Measurements from ENCODE around the gene DGLUCY.
"Not testable (repeated sequence)": the region's sequence is repeated elsewhere in the genome, so short reads cannot be mapped to it uniquely, and the experiment has no call there.

The DGLUCY gene

DNA sequence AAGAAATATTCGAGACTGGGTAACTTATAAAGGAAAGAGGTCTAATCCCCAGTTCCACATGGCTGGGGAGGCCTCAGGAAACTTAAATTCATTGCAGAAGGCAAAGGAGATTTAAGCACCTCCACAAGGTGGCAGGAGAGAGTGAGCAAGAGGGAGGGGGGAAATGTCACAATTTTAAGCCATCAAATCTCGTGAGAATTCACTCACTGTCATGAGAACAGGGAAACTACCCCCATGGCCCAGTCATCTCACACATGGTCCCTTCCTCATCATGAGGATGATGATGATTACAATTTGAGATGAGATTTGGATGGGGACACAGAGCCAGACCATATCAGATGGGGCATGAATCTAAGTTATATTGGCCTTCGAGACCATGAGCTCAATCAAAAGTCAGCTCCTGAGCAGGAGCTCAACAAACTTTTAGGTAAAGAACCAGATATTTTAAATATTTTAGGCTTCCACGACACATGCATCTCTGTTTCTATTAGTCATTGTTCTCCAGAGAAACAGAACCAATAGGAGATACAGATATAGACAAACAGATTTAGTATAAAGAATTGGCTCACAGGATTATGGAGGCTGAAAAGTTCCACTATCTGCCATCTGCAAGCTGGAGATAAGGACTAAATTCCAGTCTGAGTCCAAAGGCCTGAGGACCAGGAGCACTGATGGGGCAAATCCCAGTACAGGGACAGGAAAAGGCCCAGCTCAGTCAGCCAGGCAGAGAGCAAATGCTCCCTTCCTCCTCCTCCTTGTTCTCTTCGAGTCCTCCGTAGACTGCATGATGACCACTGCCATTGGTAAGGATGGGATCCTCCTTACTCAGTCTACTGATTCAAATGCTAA, 24.9 kb downstream of the DGLUCY start:
- peak; percentile 54 to 67 (median 64) for DNase-seq

DNA sequence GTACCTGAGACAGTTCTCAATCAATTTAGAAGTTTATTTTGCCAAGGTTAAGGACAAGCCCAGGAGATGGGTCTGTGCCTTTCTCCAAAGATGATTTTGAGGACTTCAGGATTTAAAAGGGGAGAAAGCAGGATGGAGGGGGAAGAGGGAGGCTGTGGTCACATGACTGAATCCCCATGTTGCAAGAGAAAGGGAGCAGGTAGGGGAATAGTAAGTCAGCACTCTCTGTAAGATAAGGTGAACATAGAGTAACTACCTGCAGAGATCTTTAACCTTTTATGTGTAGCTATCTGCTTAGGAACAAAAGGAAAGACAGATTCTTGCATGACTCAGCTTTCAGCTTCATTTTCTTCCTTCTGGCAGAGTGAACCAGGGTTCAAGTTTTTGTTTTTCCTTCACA, 25.9 kb downstream of the DGLUCY start:
- no peak for DNase-seq

DNA sequence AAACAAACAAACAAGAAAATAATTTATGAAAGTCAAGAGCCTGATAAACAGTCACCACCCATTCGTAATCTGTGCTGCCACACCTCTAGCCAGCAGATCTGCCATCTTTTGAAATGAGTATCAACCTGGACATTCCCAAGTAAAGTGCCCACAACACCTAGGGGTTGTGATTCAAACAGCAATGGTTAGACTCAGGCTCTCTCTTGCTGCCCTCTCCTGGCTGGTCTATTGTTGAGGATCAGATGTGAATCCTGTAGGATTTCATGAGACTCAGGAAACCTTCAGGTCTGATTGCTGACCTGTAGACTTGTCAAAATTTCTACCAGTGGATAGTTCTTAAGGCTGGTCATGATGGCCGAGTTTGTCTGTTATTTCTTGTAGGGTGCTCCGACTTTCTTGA, 26.8 kb downstream of the DGLUCY start:
- DNase-seq = peak in 1 of 4 experiments; percentile 14

DNA sequence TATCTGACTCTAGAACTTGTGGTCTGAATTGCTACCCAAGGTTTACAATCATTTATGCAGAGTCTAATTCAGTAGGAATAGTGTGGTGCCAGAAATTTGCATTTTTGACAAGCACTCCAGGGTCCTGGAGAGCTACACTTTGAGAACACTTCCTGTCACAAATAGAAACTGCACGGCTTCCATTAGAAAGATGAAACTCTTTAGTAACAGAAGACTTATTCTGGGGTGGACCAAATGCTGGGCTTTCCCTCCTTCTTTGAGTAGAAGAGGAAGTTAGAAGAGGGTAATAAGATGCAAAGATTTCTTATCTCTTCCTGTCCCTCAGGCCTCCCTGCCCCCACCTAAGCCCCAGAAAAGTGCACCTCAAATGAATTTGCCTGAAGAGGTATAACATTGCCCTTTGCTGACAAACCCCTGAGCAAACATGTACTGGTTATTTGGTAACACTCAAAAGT, 28.4 kb downstream of the DGLUCY start:
- peak in 2 of 4 experiments; percentile 10 to 21 for DNase-seq

DNA sequence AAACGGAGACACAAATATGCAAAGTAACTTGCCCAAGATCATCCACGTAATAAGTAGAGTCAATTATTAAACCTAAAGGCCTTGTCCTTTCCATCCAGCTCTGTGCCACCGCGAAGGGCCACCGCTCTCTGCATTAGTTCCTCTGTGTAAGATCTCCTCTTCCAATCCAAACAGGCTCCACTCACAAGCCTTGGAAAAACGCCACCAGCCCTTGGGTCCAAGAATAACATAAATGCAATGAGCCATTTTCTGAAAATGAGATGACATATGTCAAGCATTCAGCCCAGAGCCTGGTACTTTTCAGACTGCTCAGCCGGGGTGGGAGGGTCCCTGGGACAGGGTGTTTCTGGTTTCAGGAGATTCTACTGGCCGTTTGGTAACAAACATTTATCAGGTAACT, 30.0 kb downstream of the DGLUCY start:
- DNase-seq = no peak

DNA sequence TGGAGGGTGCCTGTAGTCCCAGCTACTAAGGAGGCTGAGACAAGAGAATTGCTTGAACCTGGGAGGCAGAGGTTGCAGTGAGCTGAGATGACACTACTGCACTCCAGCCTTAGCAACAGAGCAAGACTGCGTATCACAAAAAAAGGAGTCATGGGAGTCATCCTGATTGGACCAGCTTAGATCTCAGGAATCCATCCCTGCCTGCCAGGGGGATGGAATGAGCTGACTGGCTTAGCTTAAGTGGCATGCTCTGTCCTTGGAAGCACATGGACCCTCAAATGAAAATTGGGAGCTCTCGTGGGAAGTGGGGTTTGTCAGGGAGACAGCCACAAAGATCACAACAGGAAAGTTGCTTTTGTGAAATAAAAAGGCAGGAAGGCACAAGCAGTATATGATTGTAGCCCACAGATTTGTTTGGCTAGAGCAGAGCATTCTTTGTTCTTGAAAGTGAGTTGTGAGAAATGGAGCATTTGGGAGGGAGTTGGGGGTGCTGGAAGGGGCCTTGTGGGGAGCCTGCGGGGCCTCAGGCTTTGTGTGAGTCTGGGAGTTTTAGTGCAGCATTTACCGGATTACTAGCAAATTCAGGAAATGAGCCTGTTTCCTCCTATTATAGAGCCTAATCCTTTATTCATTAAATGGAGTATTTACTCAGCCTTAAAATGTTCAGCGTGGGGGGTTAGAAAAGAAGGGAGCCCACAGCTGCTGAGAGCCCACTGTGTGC, 30.7 kb downstream of the DGLUCY start:
- DNase-seq = no peak

DNA sequence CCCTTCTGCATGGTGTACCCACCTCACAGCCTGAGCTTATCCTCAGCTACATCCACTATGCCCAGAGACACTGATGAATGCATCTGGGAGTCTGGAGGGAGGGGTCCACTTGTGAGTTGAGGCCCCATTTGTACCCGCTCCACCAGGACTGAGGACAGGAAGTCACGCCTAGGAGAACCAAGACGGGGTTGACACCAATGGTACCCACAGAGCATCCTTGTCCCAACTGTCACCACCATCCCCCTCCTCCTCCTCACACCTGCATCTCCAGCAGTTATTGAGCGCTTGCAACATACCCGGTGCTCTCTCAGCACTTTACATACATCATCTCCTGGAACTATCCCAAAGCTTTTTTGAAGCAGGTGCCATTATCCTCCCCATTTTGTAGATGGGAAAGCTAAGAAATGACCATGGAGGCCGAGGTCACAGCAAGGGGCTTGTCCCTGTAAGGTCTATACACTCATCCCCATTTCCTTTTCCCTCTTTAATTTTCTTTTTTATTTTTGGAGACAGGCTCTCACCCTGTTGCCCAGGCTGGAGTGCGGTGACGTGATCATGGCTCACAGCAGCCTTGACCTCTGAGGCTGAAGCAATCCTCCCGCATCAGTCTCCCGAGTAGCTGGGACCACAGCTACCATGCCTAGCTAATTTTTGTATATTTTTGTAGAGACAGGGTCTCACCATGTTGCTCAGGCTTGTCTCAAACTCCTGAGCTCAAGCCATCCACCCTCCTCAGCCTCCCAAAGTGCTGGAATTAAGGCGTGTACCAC, 31.7 kb downstream of the DGLUCY start:
- DNase-seq = no peak

DNA sequence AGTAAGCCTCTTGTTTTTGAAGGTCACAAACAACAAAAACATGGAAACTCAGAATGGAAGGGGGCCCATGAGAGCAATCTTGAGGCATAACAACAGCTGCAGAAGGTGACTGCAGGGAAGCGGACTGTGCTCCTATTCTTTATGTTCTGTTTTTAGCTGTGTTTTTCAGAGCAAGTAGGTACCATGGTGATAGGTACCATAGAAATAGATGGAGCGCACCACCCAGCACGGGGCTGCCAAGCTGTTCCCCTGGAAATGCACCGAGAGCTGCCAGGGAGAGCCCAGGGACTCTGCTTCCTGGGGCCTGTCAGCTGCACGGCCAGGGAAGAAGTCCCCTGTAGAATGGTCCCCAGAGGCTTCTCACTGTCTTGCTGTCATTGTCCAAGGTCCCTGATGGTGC, 32.8 kb downstream of the DGLUCY start:
- no peak for DNase-seq

DNA sequence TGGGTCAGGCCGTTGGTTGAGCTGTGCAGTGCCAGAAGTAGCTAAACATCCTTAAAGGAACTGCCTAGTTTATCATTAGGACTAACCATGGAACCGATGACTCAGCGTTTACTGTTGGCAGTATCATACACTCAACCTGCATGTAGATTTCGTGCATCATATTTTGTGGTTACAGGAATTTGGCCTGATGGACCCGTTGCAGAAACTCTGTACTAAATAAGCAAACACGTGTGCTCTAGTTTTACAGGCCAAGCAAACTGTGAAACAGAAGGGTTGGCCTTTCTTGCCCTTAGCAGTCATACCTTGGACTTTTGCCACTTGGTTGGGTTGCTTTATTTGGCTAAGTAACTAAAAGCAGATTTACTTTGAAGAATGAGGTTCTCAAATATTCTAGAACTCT, 35.6 kb downstream of the DGLUCY start:
- DNase-seq = no peak

DNA sequence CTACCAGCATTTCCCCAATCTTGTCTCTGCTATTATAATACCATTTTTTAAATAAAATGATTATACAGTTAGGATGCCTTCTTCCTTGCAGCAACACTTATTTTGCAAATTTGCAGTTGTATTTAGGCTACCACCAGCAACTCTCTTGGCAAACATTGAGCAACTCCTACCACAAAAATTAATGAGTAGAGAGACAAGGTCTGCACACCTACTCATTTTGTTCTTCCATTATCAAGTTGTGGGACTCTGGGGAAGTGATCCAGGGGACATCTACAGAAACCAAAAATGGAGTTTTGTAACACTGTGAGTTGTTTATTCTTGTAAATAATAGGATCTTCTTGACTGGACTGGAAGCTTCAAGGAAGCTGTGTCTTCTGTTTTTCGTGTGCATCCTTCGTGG, 38.6 kb downstream of the DGLUCY start:
- peak in 1 of 4 experiments; percentile 8 for DNase-seq

DNA sequence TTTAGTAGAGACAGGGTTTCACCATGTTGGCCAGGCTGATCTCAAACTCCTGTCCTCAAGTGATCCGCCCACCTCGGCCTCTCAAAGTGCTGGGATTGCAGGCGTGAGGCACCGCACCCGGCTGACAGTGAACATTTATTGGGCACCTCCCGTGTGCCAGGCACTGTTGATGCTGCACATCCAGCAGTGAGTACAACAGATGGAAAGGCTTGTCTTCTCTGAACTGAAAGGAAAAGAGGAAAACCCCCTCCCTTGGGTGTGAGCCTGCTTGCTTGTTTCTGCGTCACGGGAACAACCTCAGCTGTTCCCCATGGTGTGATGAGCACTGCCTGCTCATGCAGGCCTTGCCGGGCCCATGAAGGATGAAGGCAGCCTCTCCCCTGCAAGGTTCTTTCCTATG, 39.5 kb downstream of the DGLUCY start:
- no peak for DNase-seq

DNA sequence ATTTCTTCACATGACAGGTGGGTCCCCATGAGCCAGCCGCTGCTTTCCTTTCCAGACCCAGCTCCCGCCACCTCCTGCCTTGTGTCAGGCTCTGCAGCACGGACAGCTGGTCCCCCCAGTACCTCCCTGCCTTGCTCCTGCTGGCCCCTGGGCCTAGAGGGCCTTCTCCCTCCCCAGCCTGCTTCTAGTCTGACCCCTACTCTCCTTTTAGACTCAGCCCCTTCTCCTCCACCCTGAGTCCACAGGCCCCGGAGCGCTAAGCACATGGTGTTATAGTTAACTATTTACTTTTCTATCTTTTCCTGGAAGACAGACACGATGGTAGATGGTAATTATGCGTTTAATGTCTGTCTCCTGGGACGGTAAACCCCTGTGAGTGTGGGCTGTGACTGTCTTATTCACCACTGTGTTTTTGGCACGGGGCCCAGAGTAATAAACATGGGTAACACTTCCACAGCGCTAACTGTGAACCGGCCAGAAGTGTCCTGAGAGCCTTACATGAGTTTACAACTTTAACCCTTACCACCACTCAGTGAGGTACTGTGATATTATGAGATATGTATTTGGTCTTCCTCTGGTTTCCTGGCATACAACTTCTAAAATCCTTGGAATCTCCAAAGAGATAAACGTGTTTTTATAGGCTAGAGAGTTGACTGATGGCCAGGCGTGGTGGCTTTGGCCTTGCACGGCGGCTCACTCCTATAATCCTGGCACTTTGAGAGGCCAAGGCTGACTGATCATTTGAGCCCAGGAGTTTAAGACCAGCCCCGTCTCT, 41.2 kb downstream of the DGLUCY start:
- DNase-seq = no peak

DNA sequence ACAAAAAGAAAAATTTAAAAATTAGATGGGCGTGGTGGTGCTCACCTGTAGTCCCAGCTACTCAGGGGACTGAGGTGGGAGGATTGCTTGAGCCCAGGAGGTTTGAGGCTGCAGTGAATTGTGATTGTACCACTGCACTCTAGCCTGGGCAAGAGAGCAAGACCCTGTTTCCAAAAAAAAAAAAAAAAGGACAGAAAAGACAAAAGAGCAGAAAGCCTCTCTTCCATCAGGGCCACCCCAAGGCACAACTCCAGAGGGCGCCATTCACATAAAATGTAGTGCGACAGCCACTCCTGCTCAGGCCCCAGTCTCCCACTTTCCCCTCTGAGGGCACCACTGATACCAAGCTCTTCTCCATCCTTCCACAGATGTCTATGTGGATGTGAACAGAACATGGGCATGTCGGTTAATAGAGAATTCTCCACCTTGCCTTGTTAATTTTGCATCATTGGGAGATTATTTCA, 41.8 kb downstream of the DGLUCY start:
- no peak for DNase-seq

DNA sequence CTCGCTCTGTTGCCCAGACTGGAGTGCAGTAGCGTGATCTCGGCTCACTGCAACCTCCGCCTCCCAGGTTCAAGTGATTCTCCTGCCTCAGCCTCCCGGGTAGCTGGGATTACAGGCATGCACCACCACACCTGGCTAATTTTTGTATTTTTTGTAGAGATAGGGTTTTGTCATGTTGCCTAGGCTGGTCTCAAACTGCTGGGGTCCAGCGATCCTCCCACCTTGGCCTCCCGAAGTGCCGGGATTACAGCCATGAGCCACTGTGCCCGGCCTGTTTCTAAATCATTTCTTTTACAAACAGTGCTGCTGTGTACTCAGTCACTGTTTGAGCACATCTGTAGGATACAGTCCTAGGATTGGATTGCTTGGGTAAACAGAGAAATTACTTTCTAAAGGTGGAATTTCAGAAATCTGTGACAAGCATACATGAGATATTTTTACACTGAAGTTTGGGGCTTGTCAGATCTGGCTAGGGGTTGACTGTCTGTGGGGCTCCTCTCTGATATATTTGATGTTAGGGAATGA, 42.3 kb downstream of the DGLUCY start:
- DNase-seq = not testable (repeated sequence)

DNA sequence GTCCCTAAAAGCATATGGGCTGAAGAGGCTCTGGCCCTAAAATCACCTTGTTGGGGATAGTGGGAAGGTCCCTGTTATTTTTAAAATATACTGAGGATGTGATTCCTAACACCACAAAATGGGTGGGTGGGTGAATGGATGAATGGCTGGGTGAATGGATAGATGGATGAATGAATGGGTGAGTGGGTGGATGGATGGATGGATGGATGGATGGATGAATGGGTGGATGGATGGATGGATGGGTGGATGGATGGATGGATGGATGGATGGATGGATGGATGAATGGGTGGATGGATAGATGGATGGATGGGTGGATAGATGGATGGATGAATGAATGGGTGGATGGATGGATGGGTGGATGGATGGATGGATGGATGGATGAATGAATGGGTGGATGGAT, 43.0 kb downstream of the DGLUCY start:
- DNase-seq = not testable (repeated sequence)

DNA sequence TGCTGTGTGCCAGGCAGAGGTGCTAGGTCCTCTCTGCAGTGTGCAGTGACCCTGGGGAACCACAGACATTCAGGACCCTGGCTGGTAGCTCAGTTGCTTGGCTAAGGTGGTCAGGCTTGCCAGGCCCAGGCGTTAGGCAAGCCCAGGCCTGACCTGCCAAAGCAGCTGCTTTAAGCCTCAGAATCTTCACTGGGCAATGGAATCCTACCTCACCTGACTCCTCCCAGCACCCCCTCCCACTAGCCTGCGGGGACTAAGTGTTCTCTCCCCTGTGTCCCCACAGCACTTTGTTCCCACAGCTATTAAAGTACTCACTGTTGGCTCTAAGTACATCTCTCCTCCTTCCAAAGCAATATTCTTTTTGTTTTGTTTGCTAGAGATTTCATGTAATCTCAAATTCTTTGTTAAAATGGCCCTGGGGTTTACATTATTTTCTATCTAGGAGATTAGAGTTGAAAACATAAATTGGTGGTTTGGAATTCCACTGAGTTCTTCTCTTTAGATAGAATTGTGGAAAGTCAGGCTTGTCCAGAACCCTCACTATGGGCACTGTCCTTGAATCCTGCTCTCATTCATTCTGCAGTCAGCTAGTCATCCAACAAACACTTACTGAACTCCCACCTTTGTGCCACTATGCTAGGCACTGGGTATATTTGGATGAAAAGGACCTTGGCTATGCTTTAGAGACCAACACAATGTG, 44.4 kb downstream of the DGLUCY start:
- no peak for DNase-seq

DNA sequence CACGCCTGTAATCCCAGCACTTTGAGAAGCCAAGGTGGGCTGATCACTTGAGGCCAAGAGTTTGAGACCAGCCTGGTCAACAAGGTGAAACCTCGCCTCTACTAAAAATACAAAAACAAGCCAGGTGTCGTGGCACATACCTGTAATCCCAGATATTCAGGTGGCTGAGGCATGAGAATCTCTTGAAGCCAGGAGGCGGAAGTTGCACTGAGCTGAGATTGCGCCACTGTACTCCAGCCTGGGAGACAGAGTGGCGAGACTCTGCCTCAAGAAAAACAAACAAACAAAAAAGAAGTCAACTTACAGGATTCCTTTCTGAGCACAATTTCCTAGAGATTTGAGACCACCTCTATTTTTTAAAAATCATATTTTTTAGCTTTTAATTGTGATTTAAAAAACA, 45.3 kb downstream of the DGLUCY start:
- no peak for DNase-seq

DNA sequence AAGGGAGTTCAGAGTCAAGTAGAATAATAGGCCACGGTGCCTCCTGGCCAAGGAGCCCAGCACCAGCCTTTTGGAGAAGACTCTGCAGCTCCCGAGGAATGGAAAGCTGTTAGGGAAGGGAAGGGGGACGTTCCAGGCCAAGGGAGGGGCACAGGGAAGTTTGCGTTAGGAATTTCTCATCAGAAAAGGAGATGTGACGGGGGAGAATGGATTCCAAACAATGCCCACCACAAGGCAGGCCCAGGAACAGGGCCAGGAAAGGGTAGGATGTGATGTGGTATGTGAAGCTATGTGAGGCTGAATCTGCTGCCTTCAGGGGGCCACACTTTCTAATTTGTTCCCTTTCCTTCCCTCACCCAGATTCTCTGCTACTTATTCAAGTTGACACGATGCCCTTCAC, 46.0 kb downstream of the DGLUCY start:
- no peak for DNase-seq

DNA sequence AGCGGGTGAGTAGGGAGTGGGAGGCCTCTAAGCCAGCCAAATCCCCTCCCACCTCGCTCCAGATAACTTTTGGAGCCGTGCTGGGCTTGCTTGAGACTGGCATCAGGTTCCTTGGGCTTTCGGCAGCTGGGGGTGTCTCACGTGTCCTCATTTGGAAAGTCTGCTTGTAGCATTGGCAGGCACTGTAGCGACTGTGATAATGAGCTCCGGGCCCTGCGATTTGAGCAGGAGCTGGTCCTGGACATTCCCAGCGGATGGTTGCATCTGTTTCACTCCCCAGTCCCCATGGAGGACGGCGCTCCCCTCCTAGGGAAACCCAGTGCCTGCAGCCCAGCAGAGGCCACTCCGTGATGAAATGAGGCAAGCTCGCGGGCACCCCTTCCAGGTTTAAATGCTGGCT, 49.4 kb downstream of the DGLUCY start:
- no peak for DNase-seq

DNA sequence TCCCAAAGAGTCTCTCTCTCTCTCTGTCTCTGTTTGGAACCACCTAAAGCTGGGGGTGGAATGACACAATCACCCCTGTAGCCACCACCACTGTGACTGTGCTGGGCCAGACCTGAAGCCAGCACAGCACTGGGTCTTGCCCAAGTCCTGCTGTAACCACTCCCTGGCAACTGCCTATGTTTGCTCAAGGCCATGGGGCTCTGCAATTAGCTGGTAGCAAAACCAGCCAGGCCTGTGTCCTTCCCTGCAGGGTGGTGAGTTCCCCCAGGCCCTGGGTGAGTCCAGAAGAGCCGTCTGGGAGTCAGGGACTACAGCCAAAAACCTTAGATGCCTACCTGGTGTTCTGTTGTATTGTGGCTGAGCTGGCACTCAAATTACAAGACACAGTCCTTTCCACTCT, 50.8 kb downstream of the DGLUCY start:
- peak in 1 of 4 experiments; percentile 22 for DNase-seq

DNA sequence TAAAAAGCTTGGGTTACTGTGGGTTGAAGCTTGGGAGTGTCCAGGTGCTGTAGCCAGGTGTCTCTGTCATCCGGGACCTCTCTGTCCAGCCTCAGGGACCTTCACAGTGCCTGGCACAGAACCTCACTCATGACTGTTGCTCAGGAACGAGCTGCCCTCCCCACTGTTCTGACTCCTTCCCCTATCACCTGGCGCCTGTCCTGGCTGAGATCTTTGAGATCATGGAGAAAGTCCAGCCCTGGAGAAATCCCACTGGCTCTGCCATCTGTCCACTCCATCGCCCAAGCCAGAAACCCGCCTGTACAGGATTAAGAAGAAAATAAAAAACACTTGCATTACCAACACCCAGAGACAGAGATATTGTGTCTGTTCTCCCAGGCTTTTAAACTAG, 53.5 kb downstream of the DGLUCY start:
- DNase-seq = no peak
